Stomach (tissue), 9 donors: ENCODE results near the gene MPZL1. TPM values are rescaled to one million over a fixed set of nuclear protein-coding genes. Genes with fewer than 3 reads are reported as not detected.

Experiments used
- DNase-seq, 2 donors: peaks; one replicate each; pipeline versions ENCODE4 v3.0.0 to v3.0.0-alpha.2; 2013 to 2019
- H3K27ac ChIP-seq, 5 donors: fragments of 200-600 bp in 4 of 5; sonication (generic) in 4 of 5; one replicate each; pipeline ENCODE4 v1.5.1; 2013 to 2019; ENCODE audit warnings: mild to moderate bottlenecking in 1 of 5, moderate library complexity in 1 of 5
- H3K27me3 ChIP-seq, 3 donors: fragments of 200-600 bp; sonication (generic); one replicate each; pipeline ENCODE4 v1.5.1; 2017 to 2019; ENCODE audit warnings: mixed run types in 1 of 3
- H3K36me3 ChIP-seq, 4 donors: fragments of 200-600 bp; sonication (generic); 1 replicate in 3 of 4; 2 replicates in 1 of 4; pipeline ENCODE4 v1.5.1; 2016 to 2019
- H3K4me1 ChIP-seq, 4 donors: fragments of 200-600 bp; sonication (generic); one replicate each; pipeline ENCODE4 v1.5.1; 2016 to 2019
- H3K4me3 ChIP-seq, 4 donors: fragments of 200-600 bp; sonication (generic) in 3 of 4; one replicate each; pipeline ENCODE4 v1.5.1; 2016 to 2019; ENCODE audit warnings: mild to moderate bottlenecking in 1 of 4
- H3K9me3 ChIP-seq, 4 donors: fragments of 200-600 bp; sonication (generic); one replicate each; pipeline ENCODE4 v1.5.1; 2016 to 2019
- EP300 ChIP-seq: sonication (generic); formaldehyde crosslinking; IDR thresholded peaks from one replicate; pipeline ENCODE4 v1.6.1; 2017; ENCODE audit warnings: antibody characterized with exemption
- POLR2A ChIP-seq, 4 donors: fragments of 450-650 bp; IDR thresholded peaks; one replicate each; pipeline ENCODE4 v1.6.1; 2016; ENCODE audit warnings: antibody characterized with exemption in 4 of 4, control low read depth in 2 of 4, mild to moderate bottlenecking in 1 of 4, moderate library complexity in 1 of 4
- POLR2AphosphoS5 ChIP-seq, 3 donors: sonication (generic); formaldehyde crosslinking; IDR thresholded peaks; one replicate each; pipeline ENCODE4 v1.6.1; 2016; ENCODE audit warnings: antibody characterized with exemption in 3 of 3
- WGBS, 5 donors: extraction: QIAGEN DNeasy Blood & Tissue Kit in 3 of 5; methylation state at CpG; one replicate each; pipeline versions ENCODE4 v1.1.5 to v1.1.7; 2013 to 2018; 5-methylcytosine and 5-hydroxymethylcytosine counted together
- intact Hi-C: fragments of 100-400 bp; cut with DNase I; formaldehyde crosslinking; loops from one replicate; pipeline ENCODE4 v1.15.1; 2023; ENCODE audit warnings: low total_unique reads
- polyA plus RNA-seq, 3 donors: library from polyadenylated mRNA; stranded (reverse); fragments of 200-250 nt; gene quantifications; one replicate each; pipeline ENCODE4 v1.2.3, GENCODE V29; 2013
- total RNA-seq, 5 donors: library from RNA; depleted of rRNA; stranded (reverse); fragments of >200 nt; gene quantifications; one replicate each; pipeline versions ENCODE4 v1.1.0 to v1.2.3, GENCODE V29; 2014 to 2016
- TF ChIP-seq, protein P1 (sequence below), 7 experiments: fragments of 450-650 bp in 4 of 7; fragments of 200-600 bp in 3 of 7; sonication (generic) in 3 of 7; IDR thresholded peaks; one replicate each; pipeline ENCODE4 v1.5.1; 2016 to 2019; ENCODE audit warnings: antibody characterized with exemption in 7 of 7, control low read depth in 2 of 7, mild to moderate bottlenecking in 1 of 7
- donor health status: healthy with polysubstance abuse.
- donor health status: Bipolar disorder and iron deficiency.
- donor health status: healthy.

MPZL1 gene
- total and polyA plus RNA-seq, 8 donors = 7.2 to 115 (median 30.6) TPM

DNA sequence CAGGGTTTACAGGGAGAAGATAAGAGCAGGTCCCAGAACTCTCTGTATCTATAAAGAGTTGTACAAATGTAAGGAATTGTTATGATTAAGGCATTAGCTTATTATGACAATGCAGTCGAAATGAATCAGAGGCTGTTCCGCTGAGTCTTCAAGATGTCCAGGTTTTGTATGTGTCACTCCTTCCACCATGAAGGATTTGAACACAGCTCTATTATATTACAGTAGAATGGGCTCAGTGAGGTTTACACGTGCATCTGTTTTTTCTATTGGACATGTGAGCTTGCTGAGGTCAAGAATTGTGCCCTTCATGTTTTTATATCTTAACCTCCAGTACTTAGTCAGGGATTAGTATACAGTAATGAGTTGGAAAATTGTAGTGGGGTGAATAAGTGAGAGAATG lies 86.3 kb downstream of the MPZL1 start:
- TF ChIP-seq POLR2AphosphoS5 (IDR thresholded peaks at IDR 0.05) (no peak), EP300 (no peak), POLR2A (IDR thresholded peaks at IDR 0.05) (no peak)
- TF ChIP-seq, protein P1, sequence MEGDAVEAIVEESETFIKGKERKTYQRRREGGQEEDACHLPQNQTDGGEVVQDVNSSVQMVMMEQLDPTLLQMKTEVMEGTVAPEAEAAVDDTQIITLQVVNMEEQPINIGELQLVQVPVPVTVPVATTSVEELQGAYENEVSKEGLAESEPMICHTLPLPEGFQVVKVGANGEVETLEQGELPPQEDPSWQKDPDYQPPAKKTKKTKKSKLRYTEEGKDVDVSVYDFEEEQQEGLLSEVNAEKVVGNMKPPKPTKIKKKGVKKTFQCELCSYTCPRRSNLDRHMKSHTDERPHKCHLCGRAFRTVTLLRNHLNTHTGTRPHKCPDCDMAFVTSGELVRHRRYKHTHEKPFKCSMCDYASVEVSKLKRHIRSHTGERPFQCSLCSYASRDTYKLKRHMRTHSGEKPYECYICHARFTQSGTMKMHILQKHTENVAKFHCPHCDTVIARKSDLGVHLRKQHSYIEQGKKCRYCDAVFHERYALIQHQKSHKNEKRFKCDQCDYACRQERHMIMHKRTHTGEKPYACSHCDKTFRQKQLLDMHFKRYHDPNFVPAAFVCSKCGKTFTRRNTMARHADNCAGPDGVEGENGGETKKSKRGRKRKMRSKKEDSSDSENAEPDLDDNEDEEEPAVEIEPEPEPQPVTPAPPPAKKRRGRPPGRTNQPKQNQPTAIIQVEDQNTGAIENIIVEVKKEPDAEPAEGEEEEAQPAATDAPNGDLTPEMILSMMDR (IDR thresholded peaks at IDR 0.05) = no peak
- WGBS, 5 donors = 80 to 90% (median 83%) methylated on average over 3 of the region's 3 CpGs
- intact Hi-C loops = no loop called here

DNA sequence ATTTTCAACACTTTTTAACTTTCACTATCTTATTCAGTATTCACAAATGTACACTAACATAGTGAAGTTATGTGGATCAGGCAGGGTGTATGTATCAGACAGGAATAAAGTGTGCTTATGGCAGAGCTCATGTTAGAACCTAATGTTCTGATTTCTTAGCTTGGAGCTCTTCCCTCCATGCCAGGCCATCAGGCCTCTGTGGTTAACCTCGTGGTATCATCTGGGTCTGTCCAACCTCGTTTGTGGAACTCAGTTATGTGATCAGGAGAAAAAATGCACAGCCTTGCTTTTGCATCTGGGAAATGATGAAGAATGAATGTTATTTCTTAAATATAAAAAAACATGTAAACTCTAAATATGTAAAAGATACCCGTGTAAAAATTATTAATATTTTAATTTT lies 86.9 kb downstream of the MPZL1 start:
- H3K27ac ChIP-seq = no peak overlapping the region
- H3K36me3 ChIP-seq = no peaks in the 10 kb centered on the region
- H3K9me3 ChIP-seq = peaks cover 0 to 5% (median 0%) of the 10 kb centered on the region in 4 donors
- no peak overlapping the region for H3K4me3 ChIP-seq
- no peak for DNase-seq
- peaks cover under 1 to 13% (median 4%) of the 10 kb centered on the region in 4 donors for H3K4me1 ChIP-seq
- H3K27me3 ChIP-seq = no peaks in the 10 kb centered on the region
- intact Hi-C loops = no loop called here
- 61 to 70% (median 66%) methylated on average over 3 of the region's 3 CpGs for WGBS, 5 donors
- TF ChIP-seq, protein P1 (IDR thresholded peaks at IDR 0.05) = no peak
- TF ChIP-seq POLR2AphosphoS5 (IDR thresholded peaks at IDR 0.05) (no peak), EP300 (no peak), POLR2A (IDR thresholded peaks at IDR 0.05) (no peak)

More for the DNA sequence above, 86.3 kb downstream of the MPZL1 start:
- no peak for DNase-seq
- Histone ChIP-seq H3K27ac (no peak overlapping the region), H3K4me3 (no peak overlapping the region), H3K9me3 (peaks cover 0 to 5% (median 0%) of the 10 kb centered on the region in 4 donors), H3K27me3 (no peaks in the 10 kb centered on the region), H3K36me3 (no peaks in the 10 kb centered on the region), H3K4me1 (peaks cover 6 to 19% (median 8%) of the 10 kb centered on the region in 4 donors)

DNA sequence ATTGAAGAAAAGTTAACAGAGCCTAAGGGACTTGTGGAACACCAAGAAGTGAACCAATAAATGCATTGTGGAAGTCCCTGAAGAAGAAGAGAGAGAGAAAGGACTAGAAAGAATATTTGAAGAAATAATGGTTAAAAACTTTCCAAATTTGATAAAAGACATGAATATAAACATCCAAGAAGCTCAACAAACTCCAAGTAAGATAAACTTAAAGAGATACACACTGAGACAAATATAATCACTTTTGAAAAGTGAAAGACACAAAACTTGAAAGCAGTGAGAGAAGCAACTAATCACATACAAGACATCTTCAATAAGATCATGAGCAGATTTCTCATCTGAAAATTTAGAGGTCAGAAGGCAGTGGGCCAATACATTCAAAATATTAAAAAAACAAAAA lies 91.2 kb downstream of the MPZL1 start:
- intact Hi-C loops = no loop called here
- Histone ChIP-seq H3K4me3 (no peak overlapping the region), H3K4me1 (peaks cover 0 to 6% (median 0%) of the 10 kb centered on the region in 4 donors), H3K27me3 (no peaks in the 10 kb centered on the region), H3K9me3 (peaks cover 0 to 17% (median 12%) of the 10 kb centered on the region in 4 donors), H3K36me3 (no peaks in the 10 kb centered on the region), H3K27ac (no peak overlapping the region)
- TF ChIP-seq, protein P1 (IDR thresholded peaks at IDR 0.05) = no peak
- no peak for TF ChIP-seq POLR2A (IDR thresholded peaks at IDR 0.05)
- TF ChIP-seq POLR2AphosphoS5 (IDR thresholded peaks at IDR 0.05) = no peak
- no peak for TF ChIP-seq EP300
- DNase-seq = no peak

DNA sequence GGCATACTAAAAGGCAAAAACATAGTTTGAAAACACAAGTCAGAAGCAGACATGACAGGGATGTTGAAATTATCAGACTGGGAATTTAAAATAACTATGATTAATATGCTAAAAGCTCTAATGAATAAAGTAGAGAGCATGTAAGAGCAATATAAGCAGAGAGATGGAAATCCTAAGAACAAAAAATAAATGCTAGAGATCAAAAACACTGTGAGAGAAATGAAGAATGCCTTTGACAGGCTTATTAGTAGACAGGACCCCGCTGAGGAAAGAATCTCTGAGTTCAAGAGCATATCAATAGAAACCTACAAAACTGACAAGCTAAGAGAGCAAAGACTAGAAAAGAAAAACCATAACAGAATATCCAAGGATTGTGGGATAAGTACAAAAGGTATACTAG lies 93.9 kb downstream of the MPZL1 start:
- H3K9me3 ChIP-seq = peaks cover 0 to 17% (median 12%) of the 10 kb centered on the region in 4 donors
- intact Hi-C loops = no loop called here
- H3K4me3 ChIP-seq = no peak overlapping the region
- no peak for TF ChIP-seq EP300
- TF ChIP-seq POLR2A (IDR thresholded peaks at IDR 0.05) = no peak
- TF ChIP-seq, protein P1 (IDR thresholded peaks at IDR 0.05) = no peak
- no peak for TF ChIP-seq POLR2AphosphoS5 (IDR thresholded peaks at IDR 0.05)
- DNase-seq = no peak
- no peaks in the 10 kb centered on the region for H3K36me3 ChIP-seq
- peaks cover 6 to 18% (median 15%) of the 10 kb centered on the region in 4 donors for H3K4me1 ChIP-seq
- 86 to 100% (median 95%) methylated on average over 1 of the region's 1 CpG for WGBS, 5 donors
- H3K27ac ChIP-seq = no peak overlapping the region
- H3K27me3 ChIP-seq = no peaks in the 10 kb centered on the region
